Neural cell (in vitro differentiated cells): ENCODE data around the gene PHLPP1. TPM values are rescaled to one million over a fixed set of nuclear protein-coding genes. Genes with fewer than 3 reads are reported as not detected.

Experiments
- H2AFZ ChIP-seq: fragments of 200-600, 300-800 bp; sonication (generic), shearing (Covaris generic); 2 replicates; pipeline ENCODE4 v1.6.0; 2014; ENCODE audit warnings: low read depth, mild to moderate bottlenecking, antibody characterized with exemption, low read length, moderate library complexity
- H3F3A ChIP-seq: fragments of 200-600 bp; shearing (Covaris generic); 2 replicates; pipeline ENCODE4 v1.6.1; 2016; ENCODE audit warnings: mild to moderate bottlenecking, moderate library complexity, mixed read lengths, antibody characterized with exemption, low read length; ENCODE audit not compliant: insufficient read depth, poor library complexity, severe bottlenecking
- H3K27ac ChIP-seq: fragments of 200-600, 300-800 bp; sonication (generic), shearing (Covaris generic); 2 replicates; pipeline ENCODE4 v1.5.1; 2014; ENCODE audit warnings: mild to moderate bottlenecking, low read length, moderate library complexity
- H3K27me3 ChIP-seq: fragments of 300-800, 200-600 bp; sonication (generic), shearing (Covaris generic); 2 replicates; pipeline ENCODE4 v1.6.0; 2014; ENCODE audit warnings: mild to moderate bottlenecking, low read depth, low read length, moderate library complexity; ENCODE audit not compliant: insufficient read depth
- H3K36me3 ChIP-seq: fragments of 300-800, 200-600 bp; sonication (generic), shearing (Covaris generic); 2 replicates; pipeline ENCODE4 v1.5.1; 2014; ENCODE audit warnings: mild to moderate bottlenecking, antibody characterized with exemption, low read length, moderate library complexity; ENCODE audit not compliant: insufficient read depth
- H3K4me2 ChIP-seq: fragments of 300-800, 200-600 bp; sonication (generic), shearing (Covaris generic); 2 replicates; pipeline ENCODE4 v1.6.0; 2014; ENCODE audit warnings: mild to moderate bottlenecking, low read length
- H3K4me3 ChIP-seq: fragments of 300-800, 200-600 bp; sonication (generic), shearing (Covaris generic); 2 replicates; pipeline ENCODE4 v1.5.1; 2014; ENCODE audit warnings: mild to moderate bottlenecking, low read length, moderate library complexity
- H3K79me2 ChIP-seq: fragments of 200-600 bp; shearing (Covaris generic); replicated peaks from 2 replicates; pipeline ENCODE4 v1.6.0; 2014; ENCODE audit warnings: mild to moderate bottlenecking, low read length, moderate library complexity; ENCODE audit not compliant: insufficient read depth
- H3K9ac ChIP-seq: fragments of 300-800, 200-600 bp; sonication (generic), shearing (Covaris generic); 2 replicates; pipeline ENCODE4 v1.6.1; 2016; ENCODE audit warnings: mild to moderate bottlenecking, low read length, mixed read lengths
- H3K9me2 ChIP-seq: fragments of 200-600 bp; shearing (Covaris generic); 2 replicates; pipeline ENCODE4 v1.6.1; 2016; ENCODE audit warnings: mild to moderate bottlenecking, low read length, mixed read lengths; ENCODE audit not compliant: insufficient read depth
- H3K9me3 ChIP-seq: fragments of 200-600, 300-800 bp; sonication (generic), shearing (Covaris generic); 2 replicates; pipeline ENCODE4 v1.6.1; 2016; ENCODE audit warnings: mild to moderate bottlenecking, mixed run types, low read length, moderate library complexity, mixed read lengths
- H4K20me1 ChIP-seq: fragments of 200-600 bp; shearing (Covaris generic); 2 replicates; pipeline ENCODE4 v1.6.1; 2016; ENCODE audit warnings: mild to moderate bottlenecking, mixed run types; ENCODE audit not compliant: insufficient read depth
- CTCF ChIP-seq: fragments of 450-650 bp; IDR thresholded peaks from 2 replicates; pipeline ENCODE4 v1.5.1; 2014; ENCODE audit warnings: antibody characterized with exemption, mild to moderate bottlenecking, moderate library complexity; ENCODE audit not compliant: poor library complexity, severe bottlenecking
- EP300 ChIP-seq: fragments of 450-650 bp; conservative IDR thresholded peaks from 2 replicates; pipeline ENCODE4 v1.6.1; 2014; ENCODE audit warnings: antibody characterized with exemption, mild to moderate bottlenecking, moderate library complexity; ENCODE audit not compliant: poor library complexity, severe bottlenecking
- EZH2 ChIP-seq: fragments of 200-600, 300-800 bp; shearing (Covaris generic), sonication (generic); IDR thresholded peaks from 2 replicates; pipeline ENCODE4 v1.6.1; 2014; ENCODE audit warnings: antibody characterized with exemption, low read length, borderline replicate concordance, mild to moderate bottlenecking; ENCODE audit not compliant: insufficient read depth, poor library complexity, severe bottlenecking
- MXI1 ChIP-seq: fragments of 450-650 bp; conservative IDR thresholded peaks from 2 replicates; pipeline ENCODE4 v1.6.1; 2014; ENCODE audit warnings: antibody characterized with exemption, mild to moderate bottlenecking; ENCODE audit not compliant: poor library complexity, severe bottlenecking
- RAD21 ChIP-seq: fragments of 450-650 bp; conservative IDR thresholded peaks from 2 replicates; pipeline ENCODE4 v1.6.1; 2014; ENCODE audit warnings: antibody characterized with exemption, mild to moderate bottlenecking, moderate library complexity
- REST ChIP-seq: IDR thresholded peaks from 2 replicates; pipeline ENCODE4 v1.6.1; 2012; ENCODE audit warnings: borderline replicate concordance
- SMC3 ChIP-seq: fragments of 450-650 bp; conservative IDR thresholded peaks from 2 replicates; pipeline ENCODE4 v1.6.1; 2014; ENCODE audit warnings: antibody characterized with exemption, mild to moderate bottlenecking, moderate library complexity; ENCODE audit not compliant: poor library complexity
- TAF1 ChIP-seq: IDR thresholded peaks from 2 replicates; pipeline ENCODE4 v1.6.1; 2012; ENCODE audit warnings: low read depth
- polyA plus RNA-seq: library from polyadenylated mRNA; depleted of rRNA; stranded (reverse); fragments of >200 nt; gene quantifications from 2 replicates; pipeline ENCODE4 v1.2.3, GENCODE V29; 2014

Gene PHLPP1
- polyA plus RNA-seq, 1 donor from 2014 or later: 4.5 TPM

GRCh38 chr18:62778976-62779869, 63.9 kb downstream of the PHLPP1 start:
- no peaks in the 10 kb centered on the region for H3F3A ChIP-seq
- H3K4me3 ChIP-seq: no peak overlapping the region
- peaks cover 63% of the 10 kb centered on the region for H3K79me2 ChIP-seq
- H3K9ac ChIP-seq: no peak overlapping the region
- no peaks in the 10 kb centered on the region for H4K20me1 ChIP-seq
- no peaks in the 10 kb centered on the region for H3K9me3 ChIP-seq
- no peaks in the 10 kb centered on the region for H3K27me3 ChIP-seq
- no peaks in the 10 kb centered on the region for H3K36me3 ChIP-seq
- no peak overlapping the region for H3K4me2 ChIP-seq
- TF ChIP-seq REST: no peak
- no peak for TF ChIP-seq EZH2
- no peak for TF ChIP-seq EP300
- H3K27ac ChIP-seq: no peak overlapping the region
- H3K9me2 ChIP-seq: no peaks in the 10 kb centered on the region
- no peak overlapping the region for H2AFZ ChIP-seq

- H3K79me2 ChIP-seq: peaks cover 54% of the 10 kb centered on the region
- H3K9ac ChIP-seq: no peak overlapping the region
Observed at GRCh38 chr18:62781262-62781661, 65.9 kb downstream of the PHLPP1 start.

More at GRCh38 chr18:62781262-62781661, 65.9 kb downstream of the PHLPP1 start:
- Histone ChIP-seq H3K4me3 (no peak overlapping the region), H2AFZ (no peak overlapping the region), H4K20me1 (no peaks in the 10 kb centered on the region), H3K27ac (no peak overlapping the region), H3K9me2 (no peaks in the 10 kb centered on the region), H3K27me3 (no peaks in the 10 kb centered on the region), H3K4me2 (no peak overlapping the region), H3K9me3 (no peaks in the 10 kb centered on the region), H3F3A (no peaks in the 10 kb centered on the region), H3K36me3 (no peaks in the 10 kb centered on the region)
- no peak for TF ChIP-seq TAF1
- TF ChIP-seq RAD21: no peak
- no peak for TF ChIP-seq MXI1
- no peak for TF ChIP-seq EP300
- no peak for TF ChIP-seq REST
- no peak for TF ChIP-seq EZH2
- no peak for TF ChIP-seq CTCF
- no peak for TF ChIP-seq SMC3
